GM19455 (cell line): ENCODE results near the gene RMDN3.

ENCODE experiments used
- ATAC-seq: cut with Tn5 transposase; IDR thresholded peaks from one replicate; pipeline ENCODE4 v1.9.1; 2021; ENCODE audit not compliant: unreplicated experiment

RMDN3 gene

GRCh38 chr15:40773902-40774301, 18.8 kb upstream of the RMDN3 start:
- no peak for ATAC-seq

- ATAC-seq: no peak
These were observed 18.4 kb upstream of the RMDN3 start for GRCh38 chr15:40773496-40773895.

GRCh38 chr15:40772014-40772413, 17.0 kb upstream of the RMDN3 start:
- no peak for ATAC-seq

- no peak for ATAC-seq
These were observed 16.2 kb upstream of the RMDN3 start for GRCh38 chr15:40771242-40771641.

GRCh38 chr15:40770147-40770721, 15.2 kb upstream of the RMDN3 start:
- ATAC-seq: no peak

GRCh38 chr15:40769274-40770146, 14.5 kb upstream of the RMDN3 start, which contains the start of gene C15orf62:
Gene C15orf62 (plus strand): TSS chr15:40769980. CDS start chr15:40770496, 516 bp downstream.
- ATAC-seq: no peak

- no peak for ATAC-seq
These were observed 13.6 kb upstream of the RMDN3 start for GRCh38 chr15:40768521-40769273.

- ATAC-seq: no peak
These were observed 12.9 kb upstream of the RMDN3 start for GRCh38 chr15:40767838-40768500.

- ATAC-seq: no peak
These were observed 12.1 kb upstream of the RMDN3 start for GRCh38 chr15:40766906-40767837.

GRCh38 chr15:40766194-40766815, 11.3 kb upstream of the RMDN3 start:
- no peak for ATAC-seq

- ATAC-seq: no peak
These were observed 9.6 kb upstream of the RMDN3 start for GRCh38 chr15:40764629-40765103.

- peak; percentile 63 for ATAC-seq
These were observed 9.0 kb upstream of the RMDN3 start, which contains the start of gene GCHFR for GRCh38 chr15:40763801-40764628. Gene GCHFR (plus strand): TSS chr15:40764068. CDS start chr15:40764181, 113 bp downstream.

GRCh38 chr15:40762919-40763800, 8.1 kb upstream of the RMDN3 start:
- ATAC-seq: peak; percentile 6

- ATAC-seq: no peak
These were observed 4.9 kb upstream of the RMDN3 start for GRCh38 chr15:40759961-40760360.

- ATAC-seq: no peak
These were observed 1.9 kb upstream of the RMDN3 start for GRCh38 chr15:40756938-40757337.

- no peak for ATAC-seq
These were observed 756 bp upstream of the RMDN3 start for GRCh38 chr15:40755812-40756208.

GRCh38 chr15:40754574-40754882, 526 bp downstream of the RMDN3 start:
- ATAC-seq: peak; percentile 4

- ATAC-seq: no peak
These were observed 3.3 kb downstream of the RMDN3 start for GRCh38 chr15:40751745-40752144.
